Left colon (tissue), 2 donors: ENCODE measurements around the gene RPTOR. TPM values are rescaled to one million over a fixed set of nuclear protein-coding genes. Genes with fewer than 3 reads are reported as not detected.

Source experiments
- ATAC-seq: fragments of 200-7000 bp; cut with Tn5 transposase; one replicate; pipeline ENCODE4 v1.9.1; 2020; ENCODE audit warnings: mild to moderate bottlenecking, moderate library complexity
- DNase-seq, 2 donors: peaks; one replicate each; pipeline ENCODE4 v3.0.0-alpha.2; 2020
- intact Hi-C, 2 donors: fragments of 100-400 bp; cut with DNase I in 1 of 2; cut with micrococcal nuclease in 1 of 2; formaldehyde crosslinking; loops; one replicate each; pipeline versions ENCODE4 v1.11.2 to v1.14.0; 2022; cut with DNase I, micrococcal nuclease
- total RNA-seq, 2 donors: library from RNA; stranded (reverse); fragmentation: NEBNext Ultra II Directional; extraction: Animal tissue kit (Norgen Biotek cat#: 25700); gene quantifications; one replicate each; pipeline ENCODE4 v1.2.1, GENCODE V29; 2021
- donor health status: DM: no; HTN: no; CAD: no.
- donor health status: DM: yes; HTN: yes; CAD: no.

Gene RPTOR
- total RNA-seq, 2 donors from 2014 or later, result 33.4 to 35.7 TPM

- DNase-seq (no peak), ATAC-seq (no peak)
- intact Hi-C loops, result no loop called here
These were observed 123.9 kb downstream of the RPTOR start for GRCh38 chr17:80668375-80669148.

DNA sequence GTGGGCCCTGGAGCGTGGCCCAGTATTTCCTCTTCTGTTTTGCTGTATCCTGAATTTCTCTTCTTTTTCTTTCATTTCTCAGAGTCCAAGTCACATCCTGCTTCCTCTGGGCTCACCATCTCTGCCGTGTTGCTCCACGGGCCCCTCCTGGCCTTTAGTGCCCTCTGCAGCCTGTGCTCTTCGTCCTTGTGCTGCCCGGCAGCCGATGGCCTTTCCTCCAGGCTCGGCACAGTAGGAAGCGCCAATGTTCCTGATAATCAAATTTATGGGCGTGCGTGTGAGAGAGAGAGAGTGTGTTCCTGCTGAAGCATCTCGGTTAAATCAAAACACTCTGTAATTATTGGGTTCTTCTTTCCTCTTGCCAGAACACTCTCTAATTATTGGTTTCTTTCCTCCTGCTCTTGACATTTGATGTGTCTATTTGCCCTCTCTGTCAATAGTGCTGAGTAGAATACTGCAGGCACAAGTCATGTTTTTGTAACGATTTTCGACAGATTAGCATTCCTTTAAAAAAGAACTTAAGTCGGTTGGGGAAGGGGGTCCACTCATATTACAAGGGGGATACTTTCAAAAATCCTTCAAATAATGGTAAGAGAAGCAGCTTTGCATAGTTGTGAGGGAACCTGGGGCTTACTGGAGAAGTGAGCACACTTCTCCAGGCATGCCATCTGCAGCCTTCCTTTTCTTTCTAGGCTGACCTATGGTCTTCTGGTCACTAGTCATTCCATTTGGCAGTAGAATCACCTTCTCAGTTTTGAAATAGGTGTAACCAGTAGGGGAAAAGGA is 126.6 kb downstream of the RPTOR start:
- intact Hi-C loops, result no loop called here
- DNase-seq (no peak), ATAC-seq (peak; percentile 66)

GRCh38 chr17:80671825-80672110 is 127.1 kb downstream of the RPTOR start:
- ATAC-seq (no peak), DNase-seq (no peak)
- intact Hi-C loops, result no loop called here

- intact Hi-C loops, result no loop called here
- no peak for ATAC-seq
- no peak for DNase-seq
These were observed 128.7 kb downstream of the RPTOR start for GRCh38 chr17:80673152-80673920.

DNA sequence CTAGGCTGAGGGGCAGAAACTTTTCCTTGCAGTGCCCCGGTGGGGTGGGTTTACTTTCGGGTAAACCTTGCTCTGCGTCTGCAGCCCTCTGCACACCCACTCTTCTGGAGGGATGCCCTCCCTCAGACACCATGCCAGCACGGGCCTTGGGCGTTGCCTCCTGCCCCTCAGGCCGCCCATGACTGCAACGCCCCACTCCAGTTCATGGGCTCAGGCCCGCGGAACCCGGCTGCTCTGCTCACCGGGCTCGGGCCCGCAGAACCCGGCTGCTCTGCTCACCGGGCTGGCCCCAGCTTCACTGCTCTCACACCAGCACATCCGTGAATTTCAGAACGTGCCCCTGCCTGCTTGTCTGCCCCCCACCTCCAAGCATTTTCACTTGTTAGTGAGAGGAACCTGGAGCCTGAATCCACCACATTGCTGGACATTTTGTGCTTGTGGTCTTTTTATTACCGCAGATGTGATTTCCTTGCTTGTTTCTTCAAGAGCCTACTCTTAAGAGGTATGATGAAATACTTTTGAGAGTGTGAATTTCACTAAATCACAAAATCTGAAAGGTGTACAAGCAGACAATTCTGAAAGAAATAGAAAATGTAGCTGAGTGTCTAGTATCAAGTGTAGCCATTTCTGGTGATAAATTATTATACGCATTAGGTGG is 130.9 kb downstream of the RPTOR start:
- ATAC-seq (no peak), DNase-seq (no peak)
- intact Hi-C loops, result no loop called here

DNA sequence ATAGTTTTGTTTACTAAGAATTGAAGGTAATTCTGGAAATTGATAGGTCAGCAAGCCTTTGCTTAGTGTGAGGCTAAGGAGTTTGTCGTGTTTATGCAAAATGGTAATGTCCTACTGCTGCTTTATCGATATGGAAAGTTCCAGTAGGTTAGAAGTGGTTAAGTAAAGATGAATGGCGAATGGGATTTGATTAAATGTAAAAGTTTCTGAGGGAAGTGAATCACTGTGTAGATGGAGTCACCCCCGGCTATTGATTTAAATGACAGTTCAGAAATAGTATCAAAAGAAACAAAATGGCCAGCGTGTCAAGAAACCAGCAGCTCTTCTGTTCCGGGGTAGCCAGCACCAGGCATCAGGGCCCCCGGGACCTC is 131.4 kb downstream of the RPTOR start:
- DNase-seq (no peak), ATAC-seq (no peak)
- intact Hi-C loops, result no loop called here

- ATAC-seq (no peak), DNase-seq (no peak)
- intact Hi-C loops, result no loop called here
These were observed 131.9 kb downstream of the RPTOR start for GRCh38 chr17:80676564-80676963.

DNA sequence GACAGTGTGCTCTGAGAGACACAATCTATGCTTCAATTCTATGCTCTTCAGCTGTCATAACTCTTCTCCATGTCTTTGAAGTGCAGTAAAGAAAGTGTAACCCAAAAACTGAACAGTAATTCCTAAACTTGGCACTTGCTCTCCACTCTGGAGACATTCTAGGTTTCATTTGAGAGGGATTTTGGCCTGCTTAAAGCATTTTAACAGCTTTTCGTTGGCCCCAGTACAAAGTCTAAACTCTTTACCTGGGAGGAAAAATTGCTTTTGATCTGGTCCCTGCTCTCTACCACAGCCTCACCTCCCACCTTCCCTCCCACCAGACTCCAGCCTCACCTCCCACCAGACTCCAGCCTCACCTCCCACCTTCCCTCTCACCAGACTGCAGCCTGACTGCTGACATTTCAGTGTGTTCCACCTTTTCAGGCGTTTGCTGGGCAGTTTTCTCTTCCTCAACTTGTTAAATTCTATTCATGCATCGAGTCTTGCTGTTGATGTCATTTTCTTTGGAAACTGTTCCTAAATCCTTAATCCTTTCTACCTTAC is 132.6 kb downstream of the RPTOR start:
- intact Hi-C loops, result no loop called here
- DNase-seq (no peak), ATAC-seq (no peak)

DNA sequence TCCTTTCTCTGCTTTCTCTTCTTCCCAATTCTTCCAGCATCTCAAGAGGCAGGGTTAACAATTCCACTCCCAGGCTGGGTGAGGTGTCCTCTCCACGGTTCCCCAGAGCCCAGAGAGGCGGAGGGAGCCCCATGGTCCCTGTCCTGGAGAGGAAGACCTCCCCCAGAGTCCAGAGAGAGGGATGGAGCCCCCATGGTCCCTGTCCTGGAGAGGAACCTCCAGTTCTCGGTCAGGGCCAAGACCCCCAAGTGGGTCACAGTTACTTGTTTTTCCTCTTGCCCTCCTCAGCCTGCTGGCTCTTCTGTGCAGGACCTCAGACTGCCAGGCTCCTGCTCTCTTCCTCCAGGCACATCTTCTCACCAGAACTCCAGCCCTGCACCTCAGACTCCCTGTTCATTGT is 135.2 kb downstream of the RPTOR start:
- no peak for ATAC-seq
- no peak for DNase-seq
- intact Hi-C loops, result no loop called here

- DNase-seq (no peak), ATAC-seq (no peak)
- intact Hi-C loops, result no loop called here
These were observed 136.6 kb downstream of the RPTOR start for GRCh38 chr17:80681215-80681614.

DNA sequence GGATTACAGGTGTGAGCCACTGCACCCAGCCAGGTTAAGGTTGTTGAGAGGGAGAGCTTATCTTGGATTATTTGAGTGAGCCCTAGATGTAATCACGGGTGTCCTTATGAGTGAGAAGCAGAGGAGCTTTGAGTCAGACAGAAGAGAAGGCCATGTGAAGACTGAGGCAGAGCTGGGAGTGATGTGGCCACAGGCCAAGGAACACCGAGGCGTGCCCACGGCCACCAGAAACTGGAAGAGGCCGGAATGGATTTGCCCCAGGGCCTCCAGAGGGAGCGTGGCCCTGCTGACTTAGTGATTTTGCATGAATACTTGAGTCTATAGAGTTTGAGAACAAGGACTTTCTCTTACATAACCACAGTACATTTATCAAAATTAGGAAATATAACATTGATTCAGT is 137.7 kb downstream of the RPTOR start:
- ATAC-seq, result peak; percentile 31
- intact Hi-C loops, result no loop called here
- DNase-seq, result no peak

DNA sequence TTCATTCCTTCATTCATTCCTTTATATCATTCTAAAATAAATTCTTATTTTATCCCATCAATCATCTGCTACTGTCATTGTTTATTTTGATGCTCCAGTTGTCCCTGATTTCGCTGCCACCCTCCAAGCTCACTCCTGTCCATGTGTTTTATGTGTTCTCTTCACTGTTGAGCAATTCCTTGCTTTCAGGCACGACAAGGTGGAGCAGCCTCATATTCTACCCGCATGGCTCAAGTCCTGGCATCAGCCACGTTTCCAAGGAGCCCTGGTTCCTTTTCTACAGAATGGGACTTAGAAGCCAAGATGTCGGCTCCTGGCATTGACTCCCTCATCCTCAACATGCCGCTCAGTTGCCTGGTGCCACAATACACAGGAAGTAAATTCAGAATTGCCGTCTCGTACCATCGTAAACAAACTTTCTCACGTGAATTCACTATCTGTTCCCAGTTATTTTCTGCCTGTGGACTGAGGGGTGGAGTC is 139.0 kb downstream of the RPTOR start:
- DNase-seq, result no peak
- intact Hi-C loops, result no loop called here
- no peak for ATAC-seq

- no peak for DNase-seq
- no peak for ATAC-seq
- intact Hi-C loops, result no loop called here
These were observed 143.2 kb downstream of the RPTOR start for GRCh38 chr17:80687839-80688238.

DNA sequence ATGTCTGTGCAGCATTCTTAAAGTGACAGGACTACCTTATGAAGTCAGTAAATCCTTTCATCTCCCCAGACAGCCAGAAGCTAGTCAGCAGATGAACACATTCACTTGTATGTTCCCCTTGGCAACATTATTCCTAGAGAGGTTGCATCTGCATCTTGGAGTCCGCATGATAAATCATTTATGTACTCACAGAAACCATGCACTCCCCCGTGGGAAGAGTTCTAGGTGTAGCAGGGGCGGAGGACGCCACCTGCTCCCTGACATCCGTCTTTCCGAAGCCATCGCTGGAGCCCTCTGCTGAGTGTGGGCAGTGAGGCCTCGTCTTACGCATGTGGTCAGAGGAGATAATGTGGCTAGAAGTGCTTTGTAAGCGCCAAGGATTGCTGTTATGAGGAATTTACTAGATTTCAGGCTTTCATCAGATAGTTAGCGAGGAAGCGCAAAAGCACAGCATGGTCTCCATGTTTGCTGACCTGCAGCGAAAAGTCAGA is 144.5 kb downstream of the RPTOR start:
- DNase-seq (no peak), ATAC-seq (no peak)
- intact Hi-C loops, result no loop called here

DNA sequence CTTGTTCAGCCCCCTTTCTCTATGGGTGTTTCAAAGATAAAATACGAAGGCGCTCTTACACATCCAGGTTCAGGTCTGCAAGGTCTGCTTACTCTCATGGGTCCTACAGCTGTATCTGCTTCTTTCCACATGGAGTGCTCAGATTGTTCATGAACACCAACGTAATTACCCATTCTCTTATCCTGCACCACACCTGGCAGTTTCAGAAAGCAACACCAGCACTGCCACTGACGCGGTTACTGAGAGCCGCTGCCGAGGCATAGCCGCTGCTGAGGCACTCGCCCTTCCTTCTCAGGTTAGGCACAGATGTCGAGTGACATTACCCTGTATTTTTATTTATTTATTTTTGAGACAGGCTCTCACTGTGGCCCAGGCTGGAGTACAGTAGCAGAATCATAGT is 147.1 kb downstream of the RPTOR start:
- no peak for ATAC-seq
- intact Hi-C loops, result no loop called here
- DNase-seq, result no peak

DNA sequence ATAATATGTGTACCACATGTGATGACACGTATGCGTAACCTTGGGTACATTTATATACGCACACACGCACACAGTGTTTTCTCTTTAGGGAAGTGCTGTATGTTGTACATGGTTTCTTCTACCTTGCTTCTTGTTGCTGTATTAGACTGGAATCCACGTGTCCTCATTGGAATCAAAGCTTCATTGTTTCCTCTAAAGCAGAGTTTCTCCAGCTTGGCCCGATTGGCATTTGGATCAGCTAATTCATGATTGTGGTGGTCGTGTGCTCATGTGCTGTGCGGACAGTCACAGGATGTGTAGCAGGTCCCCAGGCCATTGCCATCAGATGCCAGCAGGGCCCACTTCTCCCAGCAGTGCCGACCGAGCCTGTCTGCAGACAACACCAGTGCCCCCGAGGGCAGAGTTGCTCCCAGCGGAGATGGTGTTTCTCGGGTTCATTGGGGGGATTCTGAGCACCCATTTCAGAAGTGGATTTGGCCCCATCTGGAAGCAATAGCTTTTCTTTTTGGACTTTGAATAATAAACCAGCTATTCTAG is 148.4 kb downstream of the RPTOR start:
- DNase-seq, result no peak
- no peak for ATAC-seq

DNA sequence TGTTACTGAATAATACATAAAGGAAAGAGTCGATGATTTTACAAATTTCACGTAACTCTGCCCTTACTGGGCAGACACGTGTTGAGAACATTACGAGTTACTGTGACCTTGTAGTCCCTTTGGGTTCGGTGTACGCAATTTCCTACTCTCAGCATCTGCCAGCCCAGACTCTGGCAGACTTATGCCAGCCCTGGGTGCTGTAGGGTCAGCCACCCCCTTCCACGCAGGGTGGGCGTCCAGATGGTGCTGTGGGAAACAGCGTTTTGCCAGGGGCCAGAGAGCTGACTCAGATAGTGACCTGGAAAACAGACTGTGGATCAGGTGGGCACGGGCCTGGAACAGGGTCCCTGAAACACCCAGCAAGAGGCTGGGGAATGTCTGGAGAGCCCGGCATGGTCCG is 148.9 kb downstream of the RPTOR start:
- intact Hi-C loops, result no loop called here
- DNase-seq, result no peak
- no peak for ATAC-seq

More for the DNA sequence above, 148.4 kb downstream of the RPTOR start:
- intact Hi-C loops, result no loop called here

- DNase-seq, result no peak
- intact Hi-C loops, result no loop called here
- no peak for ATAC-seq
These were observed 149.7 kb downstream of the RPTOR start for GRCh38 chr17:80694085-80694991.
